Neural progenitor cell (in vitro differentiated cells): ENCODE measurements around the gene MPP1. TPM values are rescaled to one million over a fixed set of nuclear protein-coding genes. Genes with fewer than 3 reads are reported as not detected.

Experiments used
- DNase-seq: peaks from one replicate; pipeline ENCODE4 v3.0.0-alpha.2; 2016; ENCODE audit warnings: low spot score
- H2AFZ ChIP-seq: fragments of 200-600 bp; sonication (generic); replicated peaks from 2 replicates; pipeline ENCODE4 v1.6.1; 2016; ENCODE audit warnings: antibody characterized with exemption
- H3F3A ChIP-seq: fragments of 200-600 bp; sonication (generic); 2 replicates; pipeline ENCODE4 v1.6.1; 2016; ENCODE audit warnings: antibody characterized with exemption, low read depth
- H3K27ac ChIP-seq: fragments of 200-600 bp; sonication (generic); 2 replicates; pipeline ENCODE4 v1.5.1; 2016; ENCODE audit warnings: mild to moderate bottlenecking
- H3K27me3 ChIP-seq: fragments of 200-600 bp; sonication (generic); 2 replicates; pipeline ENCODE4 v1.6.1; 2016; ENCODE audit warnings: mild to moderate bottlenecking, moderate library complexity
- H3K36me3 ChIP-seq: fragments of 200-600 bp; sonication (generic); 2 replicates; pipeline ENCODE4 v1.5.1; 2016
- H3K4me1 ChIP-seq: fragments of 200-600 bp; sonication (generic); 2 replicates; pipeline ENCODE4 v1.6.1; 2016; ENCODE audit warnings: mixed run types
- H3K4me2 ChIP-seq: fragments of 200-600 bp; sonication (generic); 2 replicates; pipeline ENCODE4 v1.6.1; 2016
- H3K4me3 ChIP-seq: fragments of 200-600 bp; sonication (generic); 2 replicates; pipeline ENCODE4 v1.5.1; 2016
- H3K79me2 ChIP-seq: fragments of 200-600 bp; sonication (generic); 2 replicates; pipeline ENCODE4 v1.6.1; 2016; ENCODE audit warnings: low read depth
- H3K9ac ChIP-seq: fragments of 200-600 bp; sonication (generic); 2 replicates; pipeline ENCODE4 v1.6.1; 2016
- H3K9me3 ChIP-seq: fragments of 200-600 bp; sonication (generic); 2 replicates; pipeline ENCODE4 v1.5.1; 2016; ENCODE audit warnings: low read depth
- H4K20me1 ChIP-seq: fragments of 200-600 bp; sonication (generic); 2 replicates; pipeline ENCODE4 v1.6.1; 2016; ENCODE audit warnings: low read depth
- H3K27ac Mint-ChIP-seq: 3 replicates; pipeline ENCODE4 v1.8.0; 2021; ENCODE audit warnings: mixed read lengths
- H3K27me3 Mint-ChIP-seq: 2 replicates; pipeline ENCODE4 v1.8.0; 2022; ENCODE audit warnings: low read depth, mild to moderate bottlenecking, inconsistent platforms, moderate library complexity, mixed read lengths; ENCODE audit not compliant: insufficient read depth
- H3K36me3 Mint-ChIP-seq: 3 replicates; pipeline ENCODE4 v1.8.0; 2021; ENCODE audit warnings: mixed read lengths
- H3K4me1 Mint-ChIP-seq: 3 replicates; pipeline ENCODE4 v1.8.0; 2021; ENCODE audit warnings: mixed read lengths
- H3K4me3 Mint-ChIP-seq: 3 replicates; pipeline ENCODE4 v1.8.0; 2021; ENCODE audit warnings: mild to moderate bottlenecking, moderate library complexity, mixed read lengths
- H3K9me3 Mint-ChIP-seq: 3 replicates; pipeline ENCODE4 v1.8.0; 2020; ENCODE audit warnings: mixed read lengths
- CTCF ChIP-seq: fragments of 200-600 bp; sonication (generic); IDR thresholded peaks from 2 replicates; pipeline ENCODE4 v1.5.1; 2017; ENCODE audit warnings: antibody characterized with exemption, mild to moderate bottlenecking
- EZH2 ChIP-seq: fragments of 200-600 bp; sonication (generic); IDR thresholded peaks from 2 replicates; pipeline ENCODE4 v1.6.1; 2017; ENCODE audit warnings: antibody characterized with exemption, mild to moderate bottlenecking, moderate library complexity
- EZH2phosphoT487 ChIP-seq: fragments of 200-600 bp; sonication (generic); IDR thresholded peaks from 2 replicates; pipeline ENCODE4 v1.6.1; 2017; ENCODE audit warnings: antibody characterized with exemption
- total RNA-seq: library from RNA; depleted of rRNA; stranded (reverse); fragments of >200 nt; gene quantifications from 2 replicates; pipeline ENCODE4 v1.2.3, GENCODE V29; 2015; ENCODE audit warnings: low replicate concordance

The MPP1 gene
- total RNA-seq, 1 donor from 2014 or later, result not detected

- Histone ChIP-seq H3K4me1 (no peaks in the 10 kb centered on the region), H2AFZ (no peak overlapping the region), H3K9me3 (peaks cover 10% of the 10 kb centered on the region), H4K20me1 (no peaks in the 10 kb centered on the region), H3K4me2 (no peak overlapping the region), H3F3A (no peaks in the 10 kb centered on the region), H3K79me2 (no peaks in the 10 kb centered on the region), H3K9ac (no peak overlapping the region), H3K4me3 (no peak overlapping the region), H3K27me3 (no peaks in the 10 kb centered on the region), H3K36me3 (peaks cover 4% of the 10 kb centered on the region), H3K27ac (no peak overlapping the region)
- TF ChIP-seq EZH2, result no peak
- TF ChIP-seq EZH2phosphoT487, result no peak
- TF ChIP-seq CTCF, result no peak
- Mint-ChIP-seq H3K36me3 (no peaks in the 10 kb centered on the region), H3K4me3 (no peak overlapping the region), H3K4me1 (peaks cover 11% of the 10 kb centered on the region), H3K9me3 (peaks cover 6% of the 10 kb centered on the region), H3K27me3 (peaks cover 2% of the 10 kb centered on the region), H3K27ac (no peak overlapping the region)
- DNase-seq, result no peak
Measured at GRCh38 chrX:154815274-154815818, 10.1 kb upstream of the MPP1 start.

- Histone ChIP-seq H3K4me2 (no peak overlapping the region), H3K27me3 (no peaks in the 10 kb centered on the region), H3K9me3 (peaks cover 10% of the 10 kb centered on the region), H4K20me1 (no peaks in the 10 kb centered on the region), H3K9ac (no peak overlapping the region), H3K27ac (no peak overlapping the region), H3K4me1 (no peaks in the 10 kb centered on the region), H3F3A (no peaks in the 10 kb centered on the region), H2AFZ (no peak overlapping the region), H3K79me2 (no peaks in the 10 kb centered on the region), H3K36me3 (peaks cover 4% of the 10 kb centered on the region), H3K4me3 (no peak overlapping the region)
- no peak overlapping the region for H3K27ac Mint-ChIP-seq
- H3K9me3 Mint-ChIP-seq, result peaks cover 13% of the 10 kb centered on the region
- H3K27me3 Mint-ChIP-seq, result peaks cover 2% of the 10 kb centered on the region
- H3K4me1 Mint-ChIP-seq, result no peaks in the 10 kb centered on the region
- DNase-seq, result no peak
- H3K36me3 Mint-ChIP-seq, result no peaks in the 10 kb centered on the region
- TF ChIP-seq CTCF (no peak), EZH2phosphoT487 (no peak), EZH2 (no peak)
- H3K4me3 Mint-ChIP-seq, result no peak overlapping the region
Measured at GRCh38 chrX:154813801-154814200, 8.5 kb upstream of the MPP1 start.

GRCh38 chrX:154812341-154813101 is 7.2 kb upstream of the MPP1 start:
- TF ChIP-seq CTCF (no peak), EZH2phosphoT487 (no peak), EZH2 (no peak)
- H3K4me2 ChIP-seq, result no peak overlapping the region
- Mint-ChIP-seq H3K9me3 (peaks cover 22% of the 10 kb centered on the region), H3K36me3 (no peaks in the 10 kb centered on the region), H3K4me3 (no peak overlapping the region), H3K4me1 (no peaks in the 10 kb centered on the region), H3K27ac (no peak overlapping the region), H3K27me3 (peaks cover 2% of the 10 kb centered on the region)
- H3K27me3 ChIP-seq, result peaks cover 4% of the 10 kb centered on the region
- no peak for DNase-seq
- no peaks in the 10 kb centered on the region for H3K4me1 ChIP-seq
- no peak overlapping the region for H3K4me3 ChIP-seq
- no peaks in the 10 kb centered on the region for H4K20me1 ChIP-seq
- no peaks in the 10 kb centered on the region for H3K79me2 ChIP-seq
- no peak overlapping the region for H3K27ac ChIP-seq
- H3K9ac ChIP-seq, result no peak overlapping the region
- peaks cover 4% of the 10 kb centered on the region for H3K36me3 ChIP-seq
- H3K9me3 ChIP-seq, result peaks cover 10% of the 10 kb centered on the region
- H2AFZ ChIP-seq, result no peak overlapping the region
- no peaks in the 10 kb centered on the region for H3F3A ChIP-seq
